ENCODE data around the gene SLC23A2. TPM values are rescaled to one million over a fixed set of nuclear protein-coding genes. Genes with fewer than 3 reads are reported as not detected.

The SLC23A2 gene
- total RNA-seq, 1 donor from 2014 or later: 11.4 TPM

- DNase-seq (ENCODE audit: low read depth): no peak
Measured at GRCh38 chr20:4967752-4968477, 33.4 kb downstream of the SLC23A2 start.

- no peak for DNase-seq (ENCODE audit: low read depth)
Measured at GRCh38 chr20:4966826-4967751, 34.2 kb downstream of the SLC23A2 start.

GRCh38 chr20:4962241-4962855, 39.0 kb downstream of the SLC23A2 start:
- no peak for DNase-seq (ENCODE audit: low read depth)

GRCh38 chr20:4961746-4962145, 39.6 kb downstream of the SLC23A2 start:
- peak; percentile 52 for DNase-seq (ENCODE audit: low read depth)

- DNase-seq (ENCODE audit: low read depth): peak; percentile 31
Measured at GRCh38 chr20:4959592-4959991, 41.7 kb downstream of the SLC23A2 start.

GRCh38 chr20:4957939-4958362, 43.4 kb downstream of the SLC23A2 start:
- no peak for DNase-seq (ENCODE audit: low read depth)

- no peak for DNase-seq (ENCODE audit: low read depth)
Measured at GRCh38 chr20:4957187-4957586, 44.1 kb downstream of the SLC23A2 start.

GRCh38 chr20:4956200-4956810, 45.0 kb downstream of the SLC23A2 start:
- DNase-seq (ENCODE audit: low read depth): peak; percentile 72

GRCh38 chr20:4953881-4954280, 47.4 kb downstream of the SLC23A2 start:
- DNase-seq (ENCODE audit: low read depth): no peak

GRCh38 chr20:4952229-4952628, 49.1 kb downstream of the SLC23A2 start:
- DNase-seq (ENCODE audit: low read depth): no peak

GRCh38 chr20:4951299-4951698, 50.0 kb downstream of the SLC23A2 start:
- DNase-seq (ENCODE audit: low read depth): peak; percentile 66

- no peak for DNase-seq (ENCODE audit: low read depth)
Measured at GRCh38 chr20:4950841-4951240, 50.5 kb downstream of the SLC23A2 start.

- no peak for DNase-seq (ENCODE audit: low read depth)
Measured at GRCh38 chr20:4950437-4950836, 50.9 kb downstream of the SLC23A2 start.

- DNase-seq (ENCODE audit: low read depth): no peak
Measured at GRCh38 chr20:4949833-4950178, 51.5 kb downstream of the SLC23A2 start.

GRCh38 chr20:4947817-4948559, 53.3 kb downstream of the SLC23A2 start:
- DNase-seq (ENCODE audit: low read depth): no peak

GRCh38 chr20:4946986-4947385, 54.3 kb downstream of the SLC23A2 start:
- DNase-seq (ENCODE audit: low read depth): no peak

GRCh38 chr20:4946585-4946984, 54.7 kb downstream of the SLC23A2 start:
- no peak for DNase-seq (ENCODE audit: low read depth)

- DNase-seq (ENCODE audit: low read depth): peak; percentile 62
Measured at GRCh38 chr20:4944518-4945313, 56.6 kb downstream of the SLC23A2 start.

- no peak for DNase-seq (ENCODE audit: low read depth)
Measured at GRCh38 chr20:4942331-4942730, 59.0 kb downstream of the SLC23A2 start.

All from myocyte (in vitro differentiated cells).